Heart left ventricle (tissue), 13 donors: ENCODE data around the gene TEX9.

ENCODE experiments used
- CTCF ChIP-seq, 12 donors: fragments of 200-600 bp; sonication (generic) in 4 of 12; IDR thresholded peaks; one replicate each; pipeline versions ENCODE4 v1.5.0 to v1.8.0; 2018 to 2022; ENCODE audit warnings: antibody characterized with exemption in 12 of 12, mild to moderate bottlenecking in 5 of 12
- POLR2A ChIP-seq, 2 donors: fragments of 450-650 bp; IDR thresholded peaks; one replicate each; pipeline ENCODE4 v1.6.1; 2017; ENCODE audit warnings: antibody characterized with exemption in 2 of 2, mild to moderate bottlenecking in 2 of 2, moderate library complexity in 2 of 2
- donor health status: ischemic (EF 13 %, LVEDD 7.1; RV severe dilation, severe dysfunction).
- donor health status: DM: no; HTN: yes; CAD: no.
- donor health status: DM: no; HTN: no; CAD: no.
- donor health status: ischemic (EF 25% LVEDD 6.9; RV normal size, moderate dysfunction).
- donor health status: ischemic (EF 25% LVEDD 5.7; RV mildly dilated, moderate dysfunction).
- donor health status: ischemic (EF 35%, LVEDD 5.7; RV mildly dilated, moderate dysfunction).
- donor health status: nonischemic (EF 11% LVEDD 7.7; RV severe dilation, severe dysfunction).
- donor health status: DM: yes; HTN: yes; CAD: no.
- donor health status: PGD.
- donor health status: ischemic (EF 29% LVEDD 5.4; RV normal size, mild dysfunction).
- donor health status: nonischemic (EF 23%, LVEDD 6.1; RV moderate dilation, normal function).

- TF ChIP-seq CTCF (IDR thresholded peaks at IDR 0.05) (no peak), POLR2A (IDR thresholded peaks at IDR 0.05) (no peak)
These were observed 6.4 kb downstream of the TEX9 start for GRCh38 chr15:56371495-56372147.
